ENCODE results near the gene AMACR. TPM values are rescaled to one million over a fixed set of nuclear protein-coding genes. Genes with fewer than 3 reads are reported as not detected.

AMACR gene
- total and polyA plus RNA-seq, 2 experiments from 2014 or later = 6.7 to 12.6 TPM

DNA sequence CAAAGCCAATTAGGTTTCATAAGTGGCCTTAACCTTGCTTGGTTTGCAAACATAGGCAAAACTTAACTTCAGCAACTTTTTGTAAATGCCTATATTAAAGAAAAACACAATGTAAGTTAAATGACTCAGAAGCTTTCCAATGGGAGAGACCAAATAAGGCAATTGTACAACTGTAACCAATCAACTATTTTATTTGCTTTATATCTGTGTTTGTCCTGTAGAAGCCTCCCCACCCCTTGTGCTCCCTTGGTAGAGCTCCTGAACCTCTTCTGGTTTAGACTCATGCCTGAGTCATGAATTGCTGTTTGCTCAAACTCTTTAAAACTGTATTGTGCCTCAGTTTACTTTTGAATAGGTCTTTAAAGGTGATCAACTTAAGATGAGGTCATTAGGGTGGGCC is 38.1 kb upstream of the AMACR start (continued):
- no peak for TF ChIP-seq ZNF462 (CRISPR knock-in tag; IDR thresholded peaks at IDR 0.05)
- no peak for TF ChIP-seq ZNF331 (CRISPR knock-in tag; IDR thresholded peaks at IDR 0.05; ENCODE audit: low read depth)
- no peak for TF ChIP-seq EZH2phosphoT487 (IDR thresholded peaks at IDR 0.05; ENCODE audit: unreplicated experiment)
- no peak for TF ChIP-seq NANOG (IDR thresholded peaks at IDR 0.05; ENCODE audit: borderline replicate concordance)
- TF ChIP-seq ZNF114 (CRISPR knock-in tag; IDR thresholded peaks at IDR 0.05) = no peak
- TF ChIP-seq EZH2 (IDR thresholded peaks at IDR 0.05; ENCODE audit: low read depth, unreplicated experiment) = no peak
- TF ChIP-seq CREB1 (CRISPR knock-in tag; IDR thresholded peaks at IDR 0.05; ENCODE audit: low read depth) = no peak
- TF ChIP-seq, protein P1, sequence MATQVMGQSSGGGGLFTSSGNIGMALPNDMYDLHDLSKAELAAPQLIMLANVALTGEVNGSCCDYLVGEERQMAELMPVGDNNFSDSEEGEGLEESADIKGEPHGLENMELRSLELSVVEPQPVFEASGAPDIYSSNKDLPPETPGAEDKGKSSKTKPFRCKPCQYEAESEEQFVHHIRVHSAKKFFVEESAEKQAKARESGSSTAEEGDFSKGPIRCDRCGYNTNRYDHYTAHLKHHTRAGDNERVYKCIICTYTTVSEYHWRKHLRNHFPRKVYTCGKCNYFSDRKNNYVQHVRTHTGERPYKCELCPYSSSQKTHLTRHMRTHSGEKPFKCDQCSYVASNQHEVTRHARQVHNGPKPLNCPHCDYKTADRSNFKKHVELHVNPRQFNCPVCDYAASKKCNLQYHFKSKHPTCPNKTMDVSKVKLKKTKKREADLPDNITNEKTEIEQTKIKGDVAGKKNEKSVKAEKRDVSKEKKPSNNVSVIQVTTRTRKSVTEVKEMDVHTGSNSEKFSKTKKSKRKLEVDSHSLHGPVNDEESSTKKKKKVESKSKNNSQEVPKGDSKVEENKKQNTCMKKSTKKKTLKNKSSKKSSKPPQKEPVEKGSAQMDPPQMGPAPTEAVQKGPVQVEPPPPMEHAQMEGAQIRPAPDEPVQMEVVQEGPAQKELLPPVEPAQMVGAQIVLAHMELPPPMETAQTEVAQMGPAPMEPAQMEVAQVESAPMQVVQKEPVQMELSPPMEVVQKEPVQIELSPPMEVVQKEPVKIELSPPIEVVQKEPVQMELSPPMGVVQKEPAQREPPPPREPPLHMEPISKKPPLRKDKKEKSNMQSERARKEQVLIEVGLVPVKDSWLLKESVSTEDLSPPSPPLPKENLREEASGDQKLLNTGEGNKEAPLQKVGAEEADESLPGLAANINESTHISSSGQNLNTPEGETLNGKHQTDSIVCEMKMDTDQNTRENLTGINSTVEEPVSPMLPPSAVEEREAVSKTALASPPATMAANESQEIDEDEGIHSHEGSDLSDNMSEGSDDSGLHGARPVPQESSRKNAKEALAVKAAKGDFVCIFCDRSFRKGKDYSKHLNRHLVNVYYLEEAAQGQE (IDR thresholded peaks at IDR 0.05; ENCODE audit: unreplicated experiment) = no peak
- TF ChIP-seq, protein P2, sequence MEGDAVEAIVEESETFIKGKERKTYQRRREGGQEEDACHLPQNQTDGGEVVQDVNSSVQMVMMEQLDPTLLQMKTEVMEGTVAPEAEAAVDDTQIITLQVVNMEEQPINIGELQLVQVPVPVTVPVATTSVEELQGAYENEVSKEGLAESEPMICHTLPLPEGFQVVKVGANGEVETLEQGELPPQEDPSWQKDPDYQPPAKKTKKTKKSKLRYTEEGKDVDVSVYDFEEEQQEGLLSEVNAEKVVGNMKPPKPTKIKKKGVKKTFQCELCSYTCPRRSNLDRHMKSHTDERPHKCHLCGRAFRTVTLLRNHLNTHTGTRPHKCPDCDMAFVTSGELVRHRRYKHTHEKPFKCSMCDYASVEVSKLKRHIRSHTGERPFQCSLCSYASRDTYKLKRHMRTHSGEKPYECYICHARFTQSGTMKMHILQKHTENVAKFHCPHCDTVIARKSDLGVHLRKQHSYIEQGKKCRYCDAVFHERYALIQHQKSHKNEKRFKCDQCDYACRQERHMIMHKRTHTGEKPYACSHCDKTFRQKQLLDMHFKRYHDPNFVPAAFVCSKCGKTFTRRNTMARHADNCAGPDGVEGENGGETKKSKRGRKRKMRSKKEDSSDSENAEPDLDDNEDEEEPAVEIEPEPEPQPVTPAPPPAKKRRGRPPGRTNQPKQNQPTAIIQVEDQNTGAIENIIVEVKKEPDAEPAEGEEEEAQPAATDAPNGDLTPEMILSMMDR (conservative IDR thresholded peaks at IDR 0.05; ENCODE audit: low read depth in 2 of 2) = no peak
- TF ChIP-seq POLR2AphosphoS5 (IDR thresholded peaks at IDR 0.05; ENCODE audit: low read depth) = no peak
